Tongue (tissue), 1 donor: ENCODE results near the gene GABRB2. TPM values are rescaled to one million over a fixed set of nuclear protein-coding genes. Genes with fewer than 3 reads are reported as not detected.

Source experiments
- total RNA-seq: library from RNA; depleted of rRNA; stranded (reverse); fragments of >200 nt; gene quantifications from one replicate; pipeline ENCODE4 v1.2.3, GENCODE V29; 2014

The GABRB2 gene
- total RNA-seq, 1 donor from 2014 or later, result 0.10 TPM

Other genes starting within 250 kb of the GABRB2 start
- gene GABRA6, start 139.0 kb upstream of the GABRB2 start, total RNA-seq, result not detected